Kidney (tissue), 14 donors: ENCODE data around the gene KIF17. TPM values are rescaled to one million over a fixed set of nuclear protein-coding genes. Genes with fewer than 3 reads are reported as not detected.

ENCODE experiments used
- DNase-seq, 5 donors: peaks; one replicate each; pipeline ENCODE4 v3.0.0-alpha.2; 2013 to 2020
- FAIRE-seq: peaks from 2 replicates; lab custom pipeline; 2012; peaks lifted over from hg19 to GRCh38; lab: Jason Lieb, UNC
- H3K27ac ChIP-seq, 2 donors: one replicate each; pipeline ENCODE4 v1.7.0; 2013; ENCODE audit warnings: low read depth in 2 of 2, low read length in 2 of 2, inconsistent platforms in 1 of 2
- H3K27me3 ChIP-seq: one replicate; pipeline ENCODE4 v1.7.1; 2013; ENCODE audit warnings: low read length, inconsistent platforms; ENCODE audit not compliant: control insufficient read depth, insufficient read depth
- H3K36me3 ChIP-seq, 3 donors: one replicate each; pipeline versions ENCODE4 v1.7.0 to v1.7.1; 2013; ENCODE audit warnings: low read length in 3 of 3, control low read depth in 1 of 3, inconsistent platforms in 1 of 3; ENCODE audit not compliant: insufficient read depth in 3 of 3, control insufficient read depth in 2 of 3
- H3K4me1 ChIP-seq, 3 donors: one replicate each; pipeline versions ENCODE4 v1.7.0 to v1.7.1; 2013; ENCODE audit warnings: low read length in 3 of 3, inconsistent platforms in 1 of 3, low read depth in 1 of 3; ENCODE audit not compliant: control insufficient read depth in 2 of 3, insufficient read depth in 2 of 3
- H3K4me3 ChIP-seq, 3 donors: one replicate each; pipeline versions ENCODE4 v1.7.0 to v1.8.1; 2013; ENCODE audit warnings: low read length in 3 of 3, control low read depth in 1 of 3, inconsistent platforms in 1 of 3
- H3K9ac ChIP-seq, 3 donors: one replicate each; pipeline versions ENCODE4 v1.7.0 to v1.7.1; 2013; ENCODE audit warnings: low read length in 3 of 3, control low read depth in 1 of 3, inconsistent platforms in 1 of 3
- H3K9me3 ChIP-seq, 3 donors: one replicate each; pipeline versions ENCODE4 v1.7.0 to v1.7.1; 2013; ENCODE audit warnings: low read length in 3 of 3, control low read depth in 1 of 3, inconsistent platforms in 1 of 3; ENCODE audit not compliant: control insufficient read depth in 2 of 3, insufficient read depth in 1 of 3
- intact Hi-C: fragments of 100-400 bp; cut with DNase I; formaldehyde crosslinking; loops from one replicate; pipeline ENCODE4 v1.11.1; 2022
- polyA plus RNA-seq: library from polyadenylated mRNA; stranded (reverse); fragments of 350-450 nt; fragmentation: Illumina TruSeq; extraction: RNeasy Lipid Tissue Mini Kit (QIAGEN cat#74804); gene quantifications from one replicate; pipeline ENCODE4 v1.2.3, GENCODE V29; 2014; ENCODE audit warnings: low read depth, low replicate concordance; ENCODE audit not compliant: insufficient read depth
- total RNA-seq: library from RNA; stranded (reverse); fragmentation: NEBNext Ultra II Directional; extraction: Animal tissue kit (Norgen Biotek cat#: 25700); gene quantifications from one replicate; pipeline ENCODE4 v1.2.1, GENCODE V29; 2021
- TF ChIP-seq, protein P1 (sequence below): IDR thresholded peaks from 3 replicates; pipeline ENCODE4 v1.5.1; 2012; ENCODE audit warnings: mild to moderate bottlenecking, moderate library complexity, borderline replicate concordance; ENCODE audit not compliant: insufficient read depth; ENCODE audit errors: extremely low read depth
- donor health status: control.
- donor health status: control.
- donor health status: control.
- donor health status: control.
- donor health status: control.
- donor health status: DM: yes; HTN: yes; CAD: no.
- donor health status: Normal renal cell carcinoma (clear cell type).

Gene KIF17
- total and polyA plus RNA-seq, 2 donors from 2014 or later = 3.7 to 4.9 TPM

DNA sequence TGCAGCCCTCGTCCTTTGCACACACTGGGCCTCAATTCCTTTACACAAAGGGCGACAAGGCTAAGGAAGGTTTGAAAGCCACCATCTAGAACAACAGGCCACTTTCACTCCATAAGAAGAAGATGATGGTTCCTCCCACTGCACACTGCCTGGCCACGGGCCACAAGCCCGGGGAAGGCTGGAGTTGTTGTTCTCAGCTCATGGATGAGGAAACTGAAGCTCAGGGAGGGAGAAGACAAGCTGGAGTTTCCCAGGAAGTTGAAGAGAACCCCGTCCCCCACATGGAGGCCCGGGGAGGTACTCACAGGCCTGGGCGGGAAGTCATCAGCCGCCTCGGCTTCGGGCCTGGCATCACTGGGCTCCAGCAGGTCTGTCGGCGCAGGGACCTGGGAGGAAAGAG, 32.1 kb downstream of the KIF17 start:
- FAIRE-seq (no peak), DNase-seq (no peak)
- Histone ChIP-seq H3K27ac (peak overlapping the region; percentile 76 to 88), H3K27me3 (no peaks in the 10 kb centered on the region), H3K4me3 (no peak overlapping the region), H3K36me3 (no peaks in the 10 kb centered on the region), H3K9me3 (no peaks in the 10 kb centered on the region), H3K9ac (no peak overlapping the region), H3K4me1 (peaks cover 0 to 3% (median 0%) of the 10 kb centered on the region in 3 donors)
- TF ChIP-seq, protein P1, sequence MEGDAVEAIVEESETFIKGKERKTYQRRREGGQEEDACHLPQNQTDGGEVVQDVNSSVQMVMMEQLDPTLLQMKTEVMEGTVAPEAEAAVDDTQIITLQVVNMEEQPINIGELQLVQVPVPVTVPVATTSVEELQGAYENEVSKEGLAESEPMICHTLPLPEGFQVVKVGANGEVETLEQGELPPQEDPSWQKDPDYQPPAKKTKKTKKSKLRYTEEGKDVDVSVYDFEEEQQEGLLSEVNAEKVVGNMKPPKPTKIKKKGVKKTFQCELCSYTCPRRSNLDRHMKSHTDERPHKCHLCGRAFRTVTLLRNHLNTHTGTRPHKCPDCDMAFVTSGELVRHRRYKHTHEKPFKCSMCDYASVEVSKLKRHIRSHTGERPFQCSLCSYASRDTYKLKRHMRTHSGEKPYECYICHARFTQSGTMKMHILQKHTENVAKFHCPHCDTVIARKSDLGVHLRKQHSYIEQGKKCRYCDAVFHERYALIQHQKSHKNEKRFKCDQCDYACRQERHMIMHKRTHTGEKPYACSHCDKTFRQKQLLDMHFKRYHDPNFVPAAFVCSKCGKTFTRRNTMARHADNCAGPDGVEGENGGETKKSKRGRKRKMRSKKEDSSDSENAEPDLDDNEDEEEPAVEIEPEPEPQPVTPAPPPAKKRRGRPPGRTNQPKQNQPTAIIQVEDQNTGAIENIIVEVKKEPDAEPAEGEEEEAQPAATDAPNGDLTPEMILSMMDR = no peak
- intact Hi-C loops = no loop called here

DNA sequence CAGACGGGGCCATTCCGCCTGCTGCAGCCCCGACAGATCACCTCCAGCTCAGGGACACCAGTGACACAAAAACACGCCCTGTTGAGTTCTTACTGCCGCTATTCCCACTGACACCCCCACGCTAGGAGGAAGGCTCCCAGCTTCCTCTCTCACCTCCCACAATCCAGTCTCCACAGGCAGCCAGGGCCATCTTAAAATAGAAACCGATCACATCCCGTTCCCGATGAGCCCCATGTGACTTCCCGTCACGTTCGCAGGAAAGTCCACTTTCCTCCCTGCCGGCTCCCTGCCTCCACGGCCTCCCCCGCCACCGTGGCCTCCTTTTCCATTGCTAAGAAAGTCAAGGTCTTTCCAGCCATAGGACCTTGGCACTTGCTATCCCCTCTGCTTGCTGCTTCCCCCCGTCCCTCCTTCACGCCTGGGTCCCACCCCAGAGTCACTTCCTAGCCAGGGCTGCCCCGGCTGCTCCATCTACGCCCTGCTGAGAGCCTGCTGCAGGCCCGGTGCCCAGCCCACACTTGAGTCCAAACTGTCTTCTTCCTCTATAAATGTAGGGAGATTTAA, 32.6 kb downstream of the KIF17 start:
- Histone ChIP-seq H3K9ac (peak overlapping the region in 1 of 3 donors; percentile 40), H3K27ac (peak overlapping the region; percentile 76 to 88), H3K36me3 (no peaks in the 10 kb centered on the region), H3K9me3 (no peaks in the 10 kb centered on the region), H3K4me1 (peaks cover 0 to 3% (median 0%) of the 10 kb centered on the region in 3 donors), H3K27me3 (no peaks in the 10 kb centered on the region), H3K4me3 (peak overlapping the region in 1 of 3 donors; percentile 55)
- TF ChIP-seq, protein P1 = no peak
- FAIRE-seq (no peak), DNase-seq (peak in 2 of 5 donors; percentile 46 to 81)
- intact Hi-C loops = no loop called here

DNA sequence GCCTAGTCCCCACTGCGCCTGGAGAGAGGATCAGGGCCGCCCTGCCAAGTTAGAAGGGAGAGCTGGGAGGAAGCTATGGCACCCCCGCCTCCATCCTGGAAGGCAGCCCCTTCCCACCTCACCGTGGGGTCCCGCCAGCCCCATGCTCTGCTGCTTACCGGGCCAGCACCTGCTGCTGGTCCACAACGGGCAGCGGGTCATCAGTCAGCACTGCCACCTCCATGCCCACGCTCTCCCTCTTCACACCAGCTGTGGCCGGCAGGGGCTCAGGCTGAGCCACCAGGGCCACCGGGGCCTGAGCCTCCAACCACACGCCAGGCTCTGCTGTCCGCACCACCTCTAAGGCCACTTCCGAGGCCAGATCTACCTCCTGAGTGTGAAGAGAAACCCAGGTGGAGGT, 33.2 kb downstream of the KIF17 start:
- H3K4me3 ChIP-seq = peak overlapping the region in 1 of 3 donors; percentile 55

More for the DNA sequence above, 33.2 kb downstream of the KIF17 start:
- intact Hi-C loops = no loop called here
- H3K4me1 ChIP-seq = peaks cover 0 to 3% (median 0%) of the 10 kb centered on the region in 3 donors
- no peaks in the 10 kb centered on the region for H3K9me3 ChIP-seq
- FAIRE-seq = no peak
- H3K27ac ChIP-seq = peak overlapping the region; percentile 76 to 88
- no peaks in the 10 kb centered on the region for H3K36me3 ChIP-seq
- TF ChIP-seq, protein P1 = no peak
- H3K9ac ChIP-seq = peak overlapping the region in 2 of 3 donors; percentile 40 to 48
- H3K27me3 ChIP-seq = no peaks in the 10 kb centered on the region
- DNase-seq = no peak
